OCI-LY1 (cell line): Measurements from ENCODE around the gene DNAJB12.

Experiments
- H2AFZ ChIP-seq: fragments of 200-600 bp; sonication (generic), shearing (Covaris generic); 2 replicates; pipeline ENCODE4 v1.6.0; 2014; ENCODE audit warnings: antibody characterized with exemption, mild to moderate bottlenecking, low read length
- H3F3A ChIP-seq: fragments of 200-600 bp; sonication (generic), shearing (Covaris generic); 2 replicates; pipeline ENCODE4 v1.6.0; 2014; ENCODE audit warnings: mild to moderate bottlenecking, antibody characterized with exemption, low read length, moderate library complexity; ENCODE audit not compliant: insufficient read depth
- H3K27ac ChIP-seq: fragments of 200-600 bp; sonication (generic); 2 replicates; pipeline ENCODE4 v1.5.1; 2014; ENCODE audit warnings: low read length, mixed run types, mild to moderate bottlenecking, low read depth; ENCODE audit not compliant: poor library complexity, severe bottlenecking
- H3K27me3 ChIP-seq: fragments of 200-600 bp; sonication (generic); 2 replicates; pipeline ENCODE4 v1.6.0; 2014; ENCODE audit warnings: antibody characterized with exemption, mild to moderate bottlenecking, low read length, moderate library complexity; ENCODE audit not compliant: insufficient read depth
- H3K36me3 ChIP-seq: fragments of 200-600 bp; sonication (generic); 2 replicates; pipeline ENCODE4 v1.6.1; 2014; ENCODE audit warnings: mild to moderate bottlenecking, antibody characterized with exemption, low read length, moderate library complexity, mixed read lengths; ENCODE audit not compliant: insufficient read depth
- H3K4me1 ChIP-seq: fragments of 200-600 bp; sonication (generic); 2 replicates; pipeline ENCODE4 v1.5.1; 2014; ENCODE audit warnings: mild to moderate bottlenecking, low read length, moderate library complexity; ENCODE audit not compliant: insufficient read depth, severe bottlenecking
- H3K4me2 ChIP-seq: fragments of 200-600 bp; sonication (generic), shearing (Covaris generic); 2 replicates; pipeline ENCODE4 v1.6.1; 2014; ENCODE audit warnings: low read length
- H3K4me3 ChIP-seq: fragments of 200-600 bp; sonication (generic); 2 replicates; pipeline ENCODE4 v1.5.1; 2014; ENCODE audit warnings: low read length, low read depth, mild to moderate bottlenecking, mixed read lengths; ENCODE audit not compliant: poor library complexity, severe bottlenecking
- H3K79me2 ChIP-seq: fragments of 200-600 bp; shearing (Covaris generic); 2 replicates; pipeline ENCODE4 v1.6.1; 2016; ENCODE audit warnings: mixed run types, low read length, mixed read lengths; ENCODE audit not compliant: insufficient read depth
- H3K9ac ChIP-seq: fragments of 200-600 bp; sonication (generic), shearing (Covaris generic); 2 replicates; pipeline ENCODE4 v1.6.1; 2014; ENCODE audit warnings: mild to moderate bottlenecking, low read length, mixed read lengths
- H3K9me2 ChIP-seq: fragments of 200-600 bp; sonication (generic), shearing (Covaris generic); 2 replicates; pipeline ENCODE4 v1.6.1; 2014; ENCODE audit warnings: low read depth, mild to moderate bottlenecking, low read length, mixed read lengths
- H3K9me3 ChIP-seq: fragments of 200-600 bp; shearing (Covaris generic); 2 replicates; pipeline ENCODE4 v1.6.1; 2014; ENCODE audit warnings: low read length, mixed read lengths
- H4K20me1 ChIP-seq: fragments of 200-600 bp; sonication (generic), shearing (Covaris generic); 2 replicates; pipeline ENCODE4 v1.6.0; 2016; ENCODE audit warnings: mild to moderate bottlenecking, low read length; ENCODE audit not compliant: insufficient read depth
- EZH2 ChIP-seq: fragments of 200-600 bp; sonication (generic), shearing (Covaris generic); IDR thresholded peaks from 2 replicates; pipeline ENCODE4 v1.8.0; 2017; ENCODE audit warnings: borderline replicate concordance, mixed run types, mild to moderate bottlenecking, antibody characterized with exemption, low read length, moderate library complexity, mixed read lengths
- TF ChIP-seq, protein P1 (sequence below): fragments of 200-600 bp; sonication (generic), shearing (Covaris generic); IDR thresholded peaks from 2 replicates; pipeline ENCODE4 v1.5.1; 2017; ENCODE audit warnings: mild to moderate bottlenecking, antibody characterized with exemption, low read length, moderate library complexity, mixed read lengths

The DNAJB12 gene

GRCh38 chr10:72356115-72356514, 1.4 kb upstream of the DNAJB12 start:
- no peaks in the 10 kb centered on the region for H3K9me2 ChIP-seq

DNA sequence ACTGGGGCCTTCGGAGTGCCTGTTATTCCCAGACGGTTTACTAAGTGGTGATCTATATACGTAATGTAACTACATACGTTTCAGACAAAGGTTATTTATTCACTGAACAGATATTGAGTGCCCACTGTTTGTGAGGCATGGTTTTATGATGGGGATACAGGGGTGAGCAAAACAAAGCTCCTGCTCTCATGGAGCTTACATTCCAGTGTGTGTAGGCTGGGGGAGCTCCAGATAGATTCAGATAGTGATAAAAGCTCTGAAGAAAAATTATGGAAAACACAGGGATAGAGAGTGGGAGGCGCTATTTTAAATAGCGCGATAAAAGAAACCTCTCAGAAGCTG, 466 bp upstream of the DNAJB12 start:
- Histone ChIP-seq H3K27me3 (no peaks in the 10 kb centered on the region), H2AFZ (peak overlapping the region; percentile 85), H3K4me2 (peak overlapping the region; percentile 89), H3K4me1 (peaks cover 18% of the 10 kb centered on the region), H3F3A (no peaks in the 10 kb centered on the region), H3K27ac (peak overlapping the region; percentile 15), H3K9me2 (no peaks in the 10 kb centered on the region), H3K9ac (peak overlapping the region; percentile 99), H3K9me3 (no peaks in the 10 kb centered on the region), H3K4me3 (peak overlapping the region; percentile 95), H4K20me1 (no peaks in the 10 kb centered on the region), H3K36me3 (no peaks in the 10 kb centered on the region; the same call in 1 of the 2 replicates), H3K79me2 (peaks cover 17% of the 10 kb centered on the region)
- TF ChIP-seq EZH2 = no peak
- TF ChIP-seq, protein P1, sequence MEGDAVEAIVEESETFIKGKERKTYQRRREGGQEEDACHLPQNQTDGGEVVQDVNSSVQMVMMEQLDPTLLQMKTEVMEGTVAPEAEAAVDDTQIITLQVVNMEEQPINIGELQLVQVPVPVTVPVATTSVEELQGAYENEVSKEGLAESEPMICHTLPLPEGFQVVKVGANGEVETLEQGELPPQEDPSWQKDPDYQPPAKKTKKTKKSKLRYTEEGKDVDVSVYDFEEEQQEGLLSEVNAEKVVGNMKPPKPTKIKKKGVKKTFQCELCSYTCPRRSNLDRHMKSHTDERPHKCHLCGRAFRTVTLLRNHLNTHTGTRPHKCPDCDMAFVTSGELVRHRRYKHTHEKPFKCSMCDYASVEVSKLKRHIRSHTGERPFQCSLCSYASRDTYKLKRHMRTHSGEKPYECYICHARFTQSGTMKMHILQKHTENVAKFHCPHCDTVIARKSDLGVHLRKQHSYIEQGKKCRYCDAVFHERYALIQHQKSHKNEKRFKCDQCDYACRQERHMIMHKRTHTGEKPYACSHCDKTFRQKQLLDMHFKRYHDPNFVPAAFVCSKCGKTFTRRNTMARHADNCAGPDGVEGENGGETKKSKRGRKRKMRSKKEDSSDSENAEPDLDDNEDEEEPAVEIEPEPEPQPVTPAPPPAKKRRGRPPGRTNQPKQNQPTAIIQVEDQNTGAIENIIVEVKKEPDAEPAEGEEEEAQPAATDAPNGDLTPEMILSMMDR = 0 out of 2 replicates have a peak, but pooled peaks have one; percentile 1

More at GRCh38 chr10:72356115-72356514, 1.4 kb upstream of the DNAJB12 start:
- no peak overlapping the region for H3K4me2 ChIP-seq
- H3K4me1 ChIP-seq = peaks cover 18% of the 10 kb centered on the region
- H3K27ac ChIP-seq = no peak overlapping the region
- no peak overlapping the region for H2AFZ ChIP-seq
- H3F3A ChIP-seq = no peaks in the 10 kb centered on the region
- H3K36me3 ChIP-seq = no peaks in the 10 kb centered on the region; the same call in 1 of the 2 replicates
- TF ChIP-seq, protein P1 = no peak
- no peak for TF ChIP-seq EZH2
- H3K9ac ChIP-seq = no peak overlapping the region
- H4K20me1 ChIP-seq = no peaks in the 10 kb centered on the region
- H3K4me3 ChIP-seq = no peak overlapping the region
- peaks cover 17% of the 10 kb centered on the region for H3K79me2 ChIP-seq
- no peaks in the 10 kb centered on the region for H3K9me3 ChIP-seq
- no peaks in the 10 kb centered on the region for H3K27me3 ChIP-seq

GRCh38 chr10:72353965-72354355, 759 bp downstream of the DNAJB12 start:
- H3K27me3 ChIP-seq = no peaks in the 10 kb centered on the region
- no peaks in the 10 kb centered on the region for H3F3A ChIP-seq
- no peaks in the 10 kb centered on the region; the same call in 1 of the 2 replicates for H3K36me3 ChIP-seq
- H4K20me1 ChIP-seq = no peaks in the 10 kb centered on the region
- no peaks in the 10 kb centered on the region for H3K9me3 ChIP-seq
- H3K27ac ChIP-seq = peak overlapping the region; percentile 87
- no peaks in the 10 kb centered on the region for H3K9me2 ChIP-seq
- H2AFZ ChIP-seq = no peak overlapping the region
- peak overlapping the region; percentile 95 for H3K4me3 ChIP-seq
- TF ChIP-seq, protein P1 = no peak
- no peak for TF ChIP-seq EZH2
- peaks cover 18% of the 10 kb centered on the region for H3K4me1 ChIP-seq
- peak overlapping the region; percentile 99 for H3K9ac ChIP-seq
- peaks cover 17% of the 10 kb centered on the region for H3K79me2 ChIP-seq
- peak overlapping the region; percentile 89 for H3K4me2 ChIP-seq
